ENCODE measurements around the gene ANLN. TPM values are rescaled to one million over a fixed set of nuclear protein-coding genes. Genes with fewer than 3 reads are reported as not detected.

The ANLN gene, protein sequence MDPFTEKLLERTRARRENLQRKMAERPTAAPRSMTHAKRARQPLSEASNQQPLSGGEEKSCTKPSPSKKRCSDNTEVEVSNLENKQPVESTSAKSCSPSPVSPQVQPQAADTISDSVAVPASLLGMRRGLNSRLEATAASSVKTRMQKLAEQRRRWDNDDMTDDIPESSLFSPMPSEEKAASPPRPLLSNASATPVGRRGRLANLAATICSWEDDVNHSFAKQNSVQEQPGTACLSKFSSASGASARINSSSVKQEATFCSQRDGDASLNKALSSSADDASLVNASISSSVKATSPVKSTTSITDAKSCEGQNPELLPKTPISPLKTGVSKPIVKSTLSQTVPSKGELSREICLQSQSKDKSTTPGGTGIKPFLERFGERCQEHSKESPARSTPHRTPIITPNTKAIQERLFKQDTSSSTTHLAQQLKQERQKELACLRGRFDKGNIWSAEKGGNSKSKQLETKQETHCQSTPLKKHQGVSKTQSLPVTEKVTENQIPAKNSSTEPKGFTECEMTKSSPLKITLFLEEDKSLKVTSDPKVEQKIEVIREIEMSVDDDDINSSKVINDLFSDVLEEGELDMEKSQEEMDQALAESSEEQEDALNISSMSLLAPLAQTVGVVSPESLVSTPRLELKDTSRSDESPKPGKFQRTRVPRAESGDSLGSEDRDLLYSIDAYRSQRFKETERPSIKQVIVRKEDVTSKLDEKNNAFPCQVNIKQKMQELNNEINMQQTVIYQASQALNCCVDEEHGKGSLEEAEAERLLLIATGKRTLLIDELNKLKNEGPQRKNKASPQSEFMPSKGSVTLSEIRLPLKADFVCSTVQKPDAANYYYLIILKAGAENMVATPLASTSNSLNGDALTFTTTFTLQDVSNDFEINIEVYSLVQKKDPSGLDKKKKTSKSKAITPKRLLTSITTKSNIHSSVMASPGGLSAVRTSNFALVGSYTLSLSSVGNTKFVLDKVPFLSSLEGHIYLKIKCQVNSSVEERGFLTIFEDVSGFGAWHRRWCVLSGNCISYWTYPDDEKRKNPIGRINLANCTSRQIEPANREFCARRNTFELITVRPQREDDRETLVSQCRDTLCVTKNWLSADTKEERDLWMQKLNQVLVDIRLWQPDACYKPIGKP
- total RNA-seq (10 to 100 TPM; 29.1 to 31.0 TPM), polyA plus RNA-seq (0.25 TPM)

GRCh38 chr7:36389371-36390198, at the start of gene ANLN:
ANLN (plus strand) TSS chr7:36389862; CDS start chr7:36390027, 165 bp downstream.
- Mint-ChIP-seq H3K4me1 (peaks cover 24 to 33% (median 32%) of the 10 kb centered on the region in 3 donors), H3K9me3 (no peaks in the 10 kb centered on the region), H3K36me3 (no peaks in the 10 kb centered on the region), H3K27ac (peak within 1 kb of the TSS; percentile 55 to 91 (median 87)), H3K4me3 (peak within 1 kb of the TSS; percentile 75 to 93 (median 85)), H3K27me3 (no peaks in the 10 kb centered on the region)
- H3K27me3 ChIP-seq (ENCODE audit: insufficient read depth, low read length, poor library complexity, severe bottlenecking), result no peaks in the 10 kb centered on the region
- DNase-seq, result peak; percentile 81 to 87 (median 84)
- H3K27ac ChIP-seq (ENCODE audit: low read depth, low read length), result peak within 1 kb of the TSS; percentile 62
- POLR2A ChIA-PET, result interaction anchor here (1.5 kb wide), 1 partner anchor 23 kb away, joined by 7 read pairs; no protein-coding TSS in a partner anchor
- H3K36me3 ChIP-seq (ENCODE audit: insufficient read depth, low read length), result no peaks in the 10 kb centered on the region
- H3K9me3 ChIP-seq (ENCODE audit: low read length), result no peaks in the 10 kb centered on the region
- H3K4me1 ChIP-seq (ENCODE audit: insufficient read depth, low read length), result peaks cover 19% of the 10 kb centered on the region
- H3K4me3 ChIP-seq (ENCODE audit: low read length), result peak within 1 kb of the TSS; percentile 94
- CTCF ChIA-PET, result interaction anchor here (3.4 kb wide), 1 partner anchor 22 kb away, joined by 12 read pairs; a partner anchor contains a TSS

DNA sequence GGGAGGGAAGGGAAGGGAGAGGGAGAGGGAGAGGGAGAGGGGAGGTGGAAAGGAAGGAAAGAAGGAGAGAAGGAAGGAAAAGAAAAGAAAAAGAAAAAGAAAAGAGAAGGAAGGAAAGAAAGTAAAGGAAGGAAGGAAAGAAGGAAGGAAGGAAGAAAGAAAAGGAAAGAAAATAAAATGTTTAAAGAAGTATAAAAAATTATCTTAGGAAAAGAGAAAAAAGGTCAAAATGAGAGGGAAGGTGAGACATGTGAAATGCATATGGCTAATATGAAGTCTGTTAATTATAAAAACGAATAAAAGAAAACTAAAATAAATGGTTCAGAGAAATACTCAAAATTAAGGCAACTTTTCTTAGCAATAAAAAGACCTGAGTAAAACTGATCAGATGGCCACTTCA, 46.1 kb upstream of the ANLN start:
- ChIA-PET POLR2A (no interaction called here), CTCF (no interaction called here)
- Histone ChIP-seq H3K9me3 (ENCODE audit: low read length) (no peaks in the 10 kb centered on the region), H3K36me3 (ENCODE audit: insufficient read depth, low read length) (no peaks in the 10 kb centered on the region), H3K4me1 (ENCODE audit: insufficient read depth, low read length) (no peaks in the 10 kb centered on the region), H3K27me3 (ENCODE audit: insufficient read depth, low read length, poor library complexity, severe bottlenecking) (no peaks in the 10 kb centered on the region), H3K4me3 (ENCODE audit: low read length) (no peak overlapping the region), H3K27ac (ENCODE audit: low read depth, low read length) (no peak overlapping the region)
- no peak overlapping the region for H3K4me3 Mint-ChIP-seq
- H3K27ac Mint-ChIP-seq, result no peak overlapping the region
- no peak for DNase-seq
- H3K27me3 Mint-ChIP-seq, result peaks cover 10 to 18% of the 10 kb centered on the region in 2 donors
- no peaks in the 10 kb centered on the region for H3K4me1 Mint-ChIP-seq
- H3K9me3 Mint-ChIP-seq, result peaks cover 0 to 2% (median 0%) of the 10 kb centered on the region in 5 donors
- peaks cover 0 to 5% (median 0%) of the 10 kb centered on the region in 3 donors for H3K36me3 Mint-ChIP-seq

GRCh38 chr7:36344622-36345021, 45.0 kb upstream of the ANLN start:
- POLR2A ChIA-PET, result no interaction called here
- H3K4me3 Mint-ChIP-seq, result no peak overlapping the region
- Histone ChIP-seq H3K36me3 (ENCODE audit: insufficient read depth, low read length) (no peaks in the 10 kb centered on the region), H3K4me3 (ENCODE audit: low read length) (no peak overlapping the region), H3K27me3 (ENCODE audit: insufficient read depth, low read length, poor library complexity, severe bottlenecking) (no peaks in the 10 kb centered on the region), H3K27ac (ENCODE audit: low read depth, low read length) (no peak overlapping the region), H3K9me3 (ENCODE audit: low read length) (no peaks in the 10 kb centered on the region), H3K4me1 (ENCODE audit: insufficient read depth, low read length) (no peaks in the 10 kb centered on the region)
- H3K27me3 Mint-ChIP-seq, result peaks cover 10 to 18% of the 10 kb centered on the region in 2 donors
- CTCF ChIA-PET, result no interaction called here
- H3K4me1 Mint-ChIP-seq, result no peaks in the 10 kb centered on the region
- peaks cover 0 to 2% (median 0%) of the 10 kb centered on the region in 5 donors for H3K9me3 Mint-ChIP-seq
- peaks cover 0 to 5% (median 0%) of the 10 kb centered on the region in 3 donors for H3K36me3 Mint-ChIP-seq
- no peak overlapping the region for H3K27ac Mint-ChIP-seq
- no peak for DNase-seq

- no peak overlapping the region for H3K27ac ChIP-seq (ENCODE audit: low read depth, low read length)
- H3K4me1 Mint-ChIP-seq, result no peaks in the 10 kb centered on the region
- H3K27me3 Mint-ChIP-seq, result peaks cover 9 to 11% of the 10 kb centered on the region in 2 donors
- H3K9me3 ChIP-seq (ENCODE audit: low read length), result no peaks in the 10 kb centered on the region
- no peak overlapping the region for H3K27ac Mint-ChIP-seq
- peaks cover 0 to 2% (median 0%) of the 10 kb centered on the region in 5 donors for H3K9me3 Mint-ChIP-seq
- H3K4me3 ChIP-seq (ENCODE audit: low read length), result no peak overlapping the region
- H3K36me3 ChIP-seq (ENCODE audit: insufficient read depth, low read length), result no peaks in the 10 kb centered on the region
- ChIA-PET CTCF (no interaction called here), POLR2A (no interaction called here)
- no peak for DNase-seq
- no peaks in the 10 kb centered on the region for H3K27me3 ChIP-seq (ENCODE audit: insufficient read depth, low read length, poor library complexity, severe bottlenecking)
- no peaks in the 10 kb centered on the region for H3K4me1 ChIP-seq (ENCODE audit: insufficient read depth, low read length)
- no peak overlapping the region for H3K4me3 Mint-ChIP-seq
- H3K36me3 Mint-ChIP-seq, result peaks cover 0 to 5% (median 0%) of the 10 kb centered on the region in 3 donors
Measured at GRCh38 chr7:36346260-36346831, 43.3 kb upstream of the ANLN start.

GRCh38 chr7:36348256-36348655, 41.4 kb upstream of the ANLN start:
- Mint-ChIP-seq H3K4me1 (no peaks in the 10 kb centered on the region), H3K36me3 (no peaks in the 10 kb centered on the region), H3K4me3 (no peak overlapping the region), H3K27me3 (peaks cover 0 to 4% of the 10 kb centered on the region in 2 donors), H3K27ac (no peak overlapping the region), H3K9me3 (no peaks in the 10 kb centered on the region)
- Histone ChIP-seq H3K4me1 (ENCODE audit: insufficient read depth, low read length) (no peaks in the 10 kb centered on the region), H3K27ac (ENCODE audit: low read depth, low read length) (no peak overlapping the region), H3K9me3 (ENCODE audit: low read length) (no peaks in the 10 kb centered on the region), H3K36me3 (ENCODE audit: insufficient read depth, low read length) (no peaks in the 10 kb centered on the region), H3K27me3 (ENCODE audit: insufficient read depth, low read length, poor library complexity, severe bottlenecking) (no peaks in the 10 kb centered on the region), H3K4me3 (ENCODE audit: low read length) (no peak overlapping the region)
- CTCF ChIA-PET, result no interaction called here
- POLR2A ChIA-PET, result no interaction called here
- no peak for DNase-seq

GRCh38 chr7:36348771-36349170, 40.9 kb upstream of the ANLN start:
- Histone ChIP-seq H3K4me3 (ENCODE audit: low read length) (no peak overlapping the region), H3K9me3 (ENCODE audit: low read length) (no peaks in the 10 kb centered on the region), H3K36me3 (ENCODE audit: insufficient read depth, low read length) (no peaks in the 10 kb centered on the region), H3K27ac (ENCODE audit: low read depth, low read length) (no peak overlapping the region), H3K4me1 (ENCODE audit: insufficient read depth, low read length) (no peaks in the 10 kb centered on the region), H3K27me3 (ENCODE audit: insufficient read depth, low read length, poor library complexity, severe bottlenecking) (no peaks in the 10 kb centered on the region)
- H3K4me1 Mint-ChIP-seq, result no peaks in the 10 kb centered on the region
- no peak overlapping the region for H3K27ac Mint-ChIP-seq
- H3K9me3 Mint-ChIP-seq, result no peaks in the 10 kb centered on the region
- CTCF ChIA-PET, result no interaction called here
- POLR2A ChIA-PET, result no interaction called here
- H3K4me3 Mint-ChIP-seq, result no peak overlapping the region
- no peak for DNase-seq
- H3K36me3 Mint-ChIP-seq, result no peaks in the 10 kb centered on the region
- peaks cover 0 to 4% of the 10 kb centered on the region in 2 donors for H3K27me3 Mint-ChIP-seq

DNA sequence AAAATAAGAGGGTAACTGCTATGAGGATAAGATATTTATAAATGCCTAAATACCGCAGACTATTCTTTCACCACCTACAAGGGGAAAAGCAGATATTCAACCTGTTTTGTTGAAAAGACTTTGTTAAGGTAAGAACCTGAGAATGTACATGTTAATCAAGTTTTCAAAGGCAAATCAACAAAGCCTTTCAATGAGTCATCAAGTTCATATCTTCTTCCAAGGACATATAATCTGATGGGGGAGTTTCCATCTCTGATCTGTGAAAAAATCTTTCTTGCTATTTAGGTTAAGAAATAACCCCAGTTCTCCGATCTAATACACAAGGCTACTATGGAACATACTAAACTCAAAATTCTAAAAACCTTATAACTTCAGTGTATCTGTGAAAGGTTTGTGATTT, 40.0 kb upstream of the ANLN start:
- Histone ChIP-seq H3K36me3 (ENCODE audit: insufficient read depth, low read length) (no peaks in the 10 kb centered on the region), H3K9me3 (ENCODE audit: low read length) (no peaks in the 10 kb centered on the region), H3K4me1 (ENCODE audit: insufficient read depth, low read length) (no peaks in the 10 kb centered on the region), H3K27ac (ENCODE audit: low read depth, low read length) (no peak overlapping the region), H3K27me3 (ENCODE audit: insufficient read depth, low read length, poor library complexity, severe bottlenecking) (no peaks in the 10 kb centered on the region), H3K4me3 (ENCODE audit: low read length) (no peak overlapping the region)
- peaks cover 0 to 4% of the 10 kb centered on the region in 2 donors for H3K27me3 Mint-ChIP-seq
- no peak for DNase-seq
- no peaks in the 10 kb centered on the region for H3K36me3 Mint-ChIP-seq
- H3K27ac Mint-ChIP-seq, result no peak overlapping the region
- CTCF ChIA-PET, result no interaction called here
- POLR2A ChIA-PET, result no interaction called here
- H3K4me3 Mint-ChIP-seq, result no peak overlapping the region
- H3K4me1 Mint-ChIP-seq, result no peaks in the 10 kb centered on the region
- no peaks in the 10 kb centered on the region for H3K9me3 Mint-ChIP-seq
